Measurements from ENCODE around the gene ACD. TPM values are rescaled to one million over a fixed set of nuclear protein-coding genes. Genes with fewer than 3 reads are reported as not detected.

The ACD gene
- total RNA-seq, 2 donors from 2014 or later = 11.4 to 33.6 TPM

DNA sequence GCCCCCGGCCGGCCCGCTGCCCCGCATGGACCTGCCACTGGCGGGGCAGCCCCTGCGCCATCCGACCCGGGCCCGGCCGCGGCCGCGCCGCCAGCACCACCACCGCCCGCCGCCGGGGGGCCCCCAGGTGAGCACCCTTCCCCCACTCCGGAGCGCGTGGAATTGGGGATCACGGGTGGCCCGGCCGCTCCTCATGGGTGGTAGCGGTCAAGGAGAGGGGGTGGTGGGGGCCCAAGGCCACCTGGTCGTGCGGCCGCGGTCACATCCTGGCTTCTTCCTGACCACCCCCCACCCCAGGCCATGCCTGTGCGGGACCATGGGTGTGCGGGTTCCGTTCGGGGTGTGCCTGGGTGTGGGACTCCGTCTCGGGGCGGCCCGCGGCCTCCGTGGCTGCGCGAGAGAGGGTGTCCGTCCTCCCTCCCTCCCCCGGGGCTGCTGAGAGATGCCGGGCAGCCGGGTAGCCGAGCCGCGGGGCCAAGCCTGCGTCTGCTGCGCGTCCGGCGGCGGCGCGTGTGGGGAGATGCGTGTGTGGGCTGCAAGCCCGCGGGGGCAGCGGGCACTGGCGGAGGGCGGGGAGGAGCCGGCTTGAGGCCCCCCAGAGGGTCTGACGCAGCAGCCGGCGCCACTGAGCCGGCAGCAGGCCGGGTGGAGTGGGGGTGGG is 6.8 kb downstream of the ACD start:
- intact Hi-C loops (cut with DNase I) = no loop called here
- no peak for DNase-seq

DNA sequence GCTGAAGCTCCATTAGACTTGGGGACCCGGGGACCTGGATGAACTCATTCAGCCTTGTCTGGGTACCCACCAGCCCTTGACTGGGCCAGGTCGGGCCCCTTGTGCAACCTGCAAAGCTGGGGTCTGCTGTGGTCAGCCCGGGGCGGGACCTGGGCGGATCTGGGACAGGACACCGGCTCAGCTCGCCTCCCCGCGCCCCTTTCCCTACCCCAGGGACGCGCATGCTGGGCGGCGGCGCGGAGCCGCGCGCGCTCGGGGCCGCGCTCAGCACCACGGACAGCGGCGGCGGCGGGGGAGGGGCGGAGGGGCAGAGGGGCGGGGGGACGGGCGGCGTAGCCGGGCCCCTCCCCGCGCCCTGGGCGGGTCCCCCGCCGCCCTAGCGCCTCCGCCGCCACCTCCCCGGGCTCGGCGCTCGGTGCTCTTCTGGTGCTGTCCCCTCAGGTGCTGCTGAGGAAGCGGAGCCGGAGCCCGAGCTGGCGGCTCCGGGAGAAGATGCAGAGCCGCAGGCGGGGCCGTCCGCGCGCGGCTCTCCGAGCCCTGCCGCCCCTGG is 7.4 kb downstream of the ACD start:
- peak in 1 of 4 donors; percentile 51 for DNase-seq
- no peak for TF ChIP-seq POLR2A (IDR thresholded peaks at IDR 0.05)
- TF ChIP-seq, protein P1, sequence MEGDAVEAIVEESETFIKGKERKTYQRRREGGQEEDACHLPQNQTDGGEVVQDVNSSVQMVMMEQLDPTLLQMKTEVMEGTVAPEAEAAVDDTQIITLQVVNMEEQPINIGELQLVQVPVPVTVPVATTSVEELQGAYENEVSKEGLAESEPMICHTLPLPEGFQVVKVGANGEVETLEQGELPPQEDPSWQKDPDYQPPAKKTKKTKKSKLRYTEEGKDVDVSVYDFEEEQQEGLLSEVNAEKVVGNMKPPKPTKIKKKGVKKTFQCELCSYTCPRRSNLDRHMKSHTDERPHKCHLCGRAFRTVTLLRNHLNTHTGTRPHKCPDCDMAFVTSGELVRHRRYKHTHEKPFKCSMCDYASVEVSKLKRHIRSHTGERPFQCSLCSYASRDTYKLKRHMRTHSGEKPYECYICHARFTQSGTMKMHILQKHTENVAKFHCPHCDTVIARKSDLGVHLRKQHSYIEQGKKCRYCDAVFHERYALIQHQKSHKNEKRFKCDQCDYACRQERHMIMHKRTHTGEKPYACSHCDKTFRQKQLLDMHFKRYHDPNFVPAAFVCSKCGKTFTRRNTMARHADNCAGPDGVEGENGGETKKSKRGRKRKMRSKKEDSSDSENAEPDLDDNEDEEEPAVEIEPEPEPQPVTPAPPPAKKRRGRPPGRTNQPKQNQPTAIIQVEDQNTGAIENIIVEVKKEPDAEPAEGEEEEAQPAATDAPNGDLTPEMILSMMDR (IDR thresholded peaks at IDR 0.05) = no peak
- Histone ChIP-seq H3K9me3 (no peaks in the 10 kb centered on the region), H3K4me1 (peaks cover 16% of the 10 kb centered on the region), H3K4me3 (no peak overlapping the region), H3K36me3 (replicated peaks in 1 of 2; ENCODE audit: insufficient read depth in 1 of 2, low read depth in 2 of 2) (no peaks in the 10 kb centered on the region), H3K27ac (no peak overlapping the region), H3K27me3 (peaks cover 0 to 13% of the 10 kb centered on the region in 2 donors)
- 0 to 13% methylated on average over 15 to 59 of the region's 59 CpGs for WGBS, 2 donors
- ATAC-seq = peak; percentile 74
- intact Hi-C loops (cut with DNase I) = no loop called here

More for the DNA sequence above, 6.8 kb downstream of the ACD start:
- TF ChIP-seq, protein P1 (IDR thresholded peaks at IDR 0.05) = peak in 4 of 7 experiments; percentile 25 to 44 (median 34)
- TF ChIP-seq POLR2A (IDR thresholded peaks at IDR 0.05) = no peak
- no peak overlapping the region for H3K27ac ChIP-seq
- 6% methylated on average over 50 of the region's 68 CpGs; no CpG with 5 or more reads in 1 of the 2 donors for WGBS, 2 donors
- H3K36me3 ChIP-seq (replicated peaks in 1 of 2; ENCODE audit: insufficient read depth in 1 of 2, low read depth in 2 of 2) = no peaks in the 10 kb centered on the region
- no peaks in the 10 kb centered on the region for H3K9me3 ChIP-seq
- peak; percentile 39 for ATAC-seq
- peaks cover 0 to 13% of the 10 kb centered on the region in 2 donors for H3K27me3 ChIP-seq
- H3K4me3 ChIP-seq = no peak overlapping the region
- peaks cover 14% of the 10 kb centered on the region for H3K4me1 ChIP-seq

DNA sequence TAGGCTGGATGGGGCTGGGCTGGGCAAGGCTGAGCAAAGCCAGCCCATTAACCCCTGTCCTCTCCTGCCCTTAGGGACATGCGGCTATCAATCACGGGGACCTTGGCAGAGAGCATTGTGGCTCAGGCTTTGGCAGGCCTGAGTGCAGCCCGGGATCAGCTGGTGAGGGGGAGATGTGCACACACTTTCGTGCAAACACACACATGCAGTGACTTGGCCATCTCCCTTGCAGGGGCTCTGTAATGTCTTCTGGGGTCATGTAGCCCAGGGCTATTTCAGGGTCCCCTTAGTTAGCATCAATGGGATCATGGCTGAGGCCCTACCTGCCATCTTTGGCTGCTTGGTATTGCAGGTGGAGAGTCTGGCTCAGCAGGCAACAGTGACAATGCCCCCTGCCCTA is 8.2 kb downstream of the ACD start:
- Histone ChIP-seq H3K4me3 (no peak overlapping the region), H3K27ac (no peak overlapping the region), H3K4me1 (peaks cover 16% of the 10 kb centered on the region), H3K36me3 (replicated peaks in 1 of 2; ENCODE audit: insufficient read depth in 1 of 2, low read depth in 2 of 2) (no peaks in the 10 kb centered on the region), H3K27me3 (peaks cover 0 to 13% of the 10 kb centered on the region in 2 donors), H3K9me3 (no peaks in the 10 kb centered on the region)
- 80 to 84% methylated on average over 1 to 4 of the region's 4 CpGs for WGBS, 2 donors
- ATAC-seq = no peak
- intact Hi-C loops (cut with DNase I) = no loop called here
- no peak for TF ChIP-seq POLR2A (IDR thresholded peaks at IDR 0.05)
- TF ChIP-seq, protein P1 (IDR thresholded peaks at IDR 0.05) = no peak
- no peak for DNase-seq

DNA sequence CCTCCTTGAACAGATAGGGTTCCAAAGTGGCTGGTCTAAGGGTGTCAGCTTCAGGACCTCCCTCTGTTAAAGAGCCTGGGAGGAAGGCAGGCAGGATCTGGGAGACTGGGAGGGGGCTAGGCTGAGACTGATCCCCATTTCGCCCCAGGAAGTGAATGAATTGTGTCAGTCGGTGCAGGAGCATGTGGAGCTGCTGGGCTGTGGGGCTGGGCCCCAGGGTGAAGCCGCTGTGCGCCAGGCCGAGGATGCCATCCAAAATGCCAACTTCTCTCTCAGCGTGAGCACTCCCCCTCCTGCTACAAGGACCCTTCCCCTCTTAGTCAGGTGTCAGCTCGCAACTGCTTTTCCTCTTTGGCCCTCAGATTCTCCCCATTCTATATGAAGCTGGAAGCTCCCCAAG is 9.0 kb downstream of the ACD start:
- H3K9me3 ChIP-seq = no peaks in the 10 kb centered on the region
- H3K27ac ChIP-seq = no peak overlapping the region
- H3K4me1 ChIP-seq = peaks cover 16% of the 10 kb centered on the region
- H3K4me3 ChIP-seq = no peak overlapping the region
- intact Hi-C loops (cut with DNase I) = no loop called here
- no peak for ATAC-seq
- WGBS, 2 donors = 92 to 95% methylated on average over 5 to 7 of the region's 7 CpGs
- DNase-seq = no peak
- no peaks in the 10 kb centered on the region for H3K36me3 ChIP-seq (replicated peaks in 1 of 2; ENCODE audit: insufficient read depth in 1 of 2, low read depth in 2 of 2)
- H3K27me3 ChIP-seq = peaks cover 0 to 13% of the 10 kb centered on the region in 2 donors
- TF ChIP-seq, protein P1 (IDR thresholded peaks at IDR 0.05) = no peak
- TF ChIP-seq POLR2A (IDR thresholded peaks at IDR 0.05) = no peak

All from body of pancreas (tissue), 4 donors.